Stomach smooth muscle (tissue), 2 donors: Measurements from ENCODE around the gene TCOF1.

Source experiments
- H3K27ac ChIP-seq: one replicate; pipeline ENCODE4 v1.7.0; 2013; ENCODE audit warnings: mild to moderate bottlenecking, low read length, inconsistent platforms
- H3K27me3 ChIP-seq, 2 donors: one replicate each; pipeline ENCODE4 v1.7.0; 2013; ENCODE audit warnings: low read length in 2 of 2; ENCODE audit not compliant: insufficient read depth in 2 of 2, control insufficient read depth in 1 of 2
- H3K36me3 ChIP-seq, 2 donors: one replicate each; pipeline ENCODE4 v1.7.0; 2013; ENCODE audit warnings: low read length in 2 of 2; ENCODE audit not compliant: control insufficient read depth in 2 of 2, insufficient read depth in 2 of 2
- H3K4me1 ChIP-seq: one replicate; pipeline ENCODE4 v1.7.0; 2013; ENCODE audit warnings: low read length; ENCODE audit not compliant: control insufficient read depth, insufficient read depth
- H3K4me3 ChIP-seq, 2 donors: one replicate each; pipeline ENCODE4 v1.7.0; 2013; ENCODE audit warnings: low read length in 2 of 2
- H3K9ac ChIP-seq, 2 donors: one replicate each; pipeline ENCODE4 v1.7.0; 2013; ENCODE audit warnings: low read length in 2 of 2, mild to moderate bottlenecking in 1 of 2
- H3K9me3 ChIP-seq, 2 donors: one replicate each; pipeline ENCODE4 v1.7.0; 2013; ENCODE audit warnings: low read length in 2 of 2; ENCODE audit not compliant: control insufficient read depth in 2 of 2
- donor health status: healthy.
- donor health status: Pancreatic carcinoma.

The TCOF1 gene

GRCh38 chr5:150399524-150400211, 42.2 kb downstream of the TCOF1 start:
- peaks cover 15 to 32% of the 10 kb centered on the region in 2 donors for H3K36me3 ChIP-seq
- no peak overlapping the region for H3K27ac ChIP-seq
- no peak overlapping the region for H3K4me3 ChIP-seq
- H3K9me3 ChIP-seq = no peaks in the 10 kb centered on the region
- H3K27me3 ChIP-seq = no peaks in the 10 kb centered on the region
- H3K4me1 ChIP-seq = no peaks in the 10 kb centered on the region
- no peak overlapping the region for H3K9ac ChIP-seq

- Histone ChIP-seq H3K4me1 (no peaks in the 10 kb centered on the region), H3K9me3 (no peaks in the 10 kb centered on the region), H3K36me3 (peaks cover 11 to 35% of the 10 kb centered on the region in 2 donors), H3K27ac (no peak overlapping the region), H3K4me3 (no peak overlapping the region), H3K27me3 (no peaks in the 10 kb centered on the region), H3K9ac (no peak overlapping the region)
These were observed 43.0 kb downstream of the TCOF1 start for GRCh38 chr5:150400316-150401075.

- Histone ChIP-seq H3K9me3 (no peaks in the 10 kb centered on the region), H3K27ac (no peak overlapping the region)
These were observed 43.5 kb downstream of the TCOF1 start for GRCh38 chr5:150401076-150401375.

GRCh38 chr5:150401376-150402228, 44.1 kb downstream of the TCOF1 start:
- H3K4me3 ChIP-seq = no peak overlapping the region
- no peaks in the 10 kb centered on the region for H3K27me3 ChIP-seq
- no peaks in the 10 kb centered on the region for H3K4me1 ChIP-seq
- no peaks in the 10 kb centered on the region for H3K9me3 ChIP-seq
- peaks cover 7 to 30% of the 10 kb centered on the region in 2 donors for H3K36me3 ChIP-seq
- no peak overlapping the region for H3K9ac ChIP-seq
- H3K27ac ChIP-seq = no peak overlapping the region

More at GRCh38 chr5:150401076-150401375, 43.5 kb downstream of the TCOF1 start:
- no peaks in the 10 kb centered on the region for H3K27me3 ChIP-seq
- no peaks in the 10 kb centered on the region for H3K4me1 ChIP-seq
- H3K4me3 ChIP-seq = no peak overlapping the region
- peaks cover 7 to 35% of the 10 kb centered on the region in 2 donors for H3K36me3 ChIP-seq
- no peak overlapping the region for H3K9ac ChIP-seq

GRCh38 chr5:150402229-150402773, 44.8 kb downstream of the TCOF1 start:
- Histone ChIP-seq H3K36me3 (peaks cover 7 to 27% of the 10 kb centered on the region in 2 donors), H3K27ac (no peak overlapping the region), H3K27me3 (no peaks in the 10 kb centered on the region), H3K4me1 (no peaks in the 10 kb centered on the region), H3K4me3 (no peak overlapping the region), H3K9me3 (no peaks in the 10 kb centered on the region), H3K9ac (no peak overlapping the region)

- H3K4me3 ChIP-seq = no peak overlapping the region
- H3K36me3 ChIP-seq = peaks cover 7 to 27% of the 10 kb centered on the region in 2 donors
- no peak overlapping the region for H3K27ac ChIP-seq
- no peaks in the 10 kb centered on the region for H3K4me1 ChIP-seq
- H3K9ac ChIP-seq = no peak overlapping the region
- H3K9me3 ChIP-seq = no peaks in the 10 kb centered on the region
- no peaks in the 10 kb centered on the region for H3K27me3 ChIP-seq
These were observed 45.4 kb downstream of the TCOF1 start for GRCh38 chr5:150402901-150403342.

GRCh38 chr5:150404121-150404520, 46.6 kb downstream of the TCOF1 start:
- H3K9ac ChIP-seq = no peak overlapping the region
- no peak overlapping the region for H3K27ac ChIP-seq
- peaks cover 2 to 20% of the 10 kb centered on the region in 2 donors for H3K36me3 ChIP-seq

GRCh38 chr5:150404535-150404934, 47.0 kb downstream of the TCOF1 start:
- H3K27me3 ChIP-seq = no peaks in the 10 kb centered on the region
- no peaks in the 10 kb centered on the region for H3K4me1 ChIP-seq
- peaks cover 0 to 20% of the 10 kb centered on the region in 2 donors for H3K36me3 ChIP-seq
- H3K9ac ChIP-seq = no peak overlapping the region
- H3K4me3 ChIP-seq = no peak overlapping the region
- no peak overlapping the region for H3K27ac ChIP-seq
- no peaks in the 10 kb centered on the region for H3K9me3 ChIP-seq

More at GRCh38 chr5:150404121-150404520, 46.6 kb downstream of the TCOF1 start:
- Histone ChIP-seq H3K4me3 (no peak overlapping the region), H3K27me3 (no peaks in the 10 kb centered on the region), H3K9me3 (no peaks in the 10 kb centered on the region), H3K4me1 (no peaks in the 10 kb centered on the region)

- Histone ChIP-seq H3K9ac (no peak overlapping the region), H3K4me3 (no peak overlapping the region), H3K9me3 (no peaks in the 10 kb centered on the region), H3K27ac (no peak overlapping the region), H3K36me3 (peaks cover 0 to 16% of the 10 kb centered on the region in 2 donors), H3K4me1 (peaks cover 4% of the 10 kb centered on the region), H3K27me3 (no peaks in the 10 kb centered on the region)
These were observed 47.7 kb downstream of the TCOF1 start for GRCh38 chr5:150404941-150405816.
